Measurements from ENCODE around the gene ENTPD8. TPM values are rescaled to one million over a fixed set of nuclear protein-coding genes. Genes with fewer than 3 reads are reported as not detected.

Gene ENTPD8
- total RNA-seq, 1 experiment from 2014 or later: 0.77 TPM

DNA sequence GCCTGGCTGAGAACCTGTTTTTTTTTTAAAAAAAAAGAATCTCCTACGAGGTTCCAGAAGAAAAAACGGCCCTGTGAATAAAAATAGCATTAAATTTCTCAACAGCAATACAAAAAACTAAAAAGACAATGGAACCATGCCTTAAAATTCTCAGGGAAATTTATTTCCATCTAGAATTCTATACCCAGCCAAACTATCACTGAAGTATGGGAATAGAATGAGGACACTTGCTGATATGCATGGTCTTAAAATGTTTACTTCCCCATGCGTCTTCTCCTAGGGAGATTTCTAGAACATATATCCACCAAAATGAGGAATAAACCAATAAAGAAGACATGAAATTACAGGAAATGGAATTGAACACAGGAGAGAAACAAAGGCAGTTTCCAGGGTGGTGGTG lies 34.5 kb upstream of the ENTPD8 start:
- Histone ChIP-seq H2BK5ac (ENCODE audit: insufficient read length, low read length) (no peak overlapping the region), H3K79me2 (ENCODE audit: insufficient read depth, low read length) (no peaks in the 10 kb centered on the region), H2BK15ac (ENCODE audit: low read depth, low read length) (no peak overlapping the region), H2AK5ac (ENCODE audit: insufficient read length, low read length) (no peak overlapping the region), H3K4me2 (ENCODE audit: insufficient read depth, insufficient read length, low read length) (no peak overlapping the region), H3K27ac (ENCODE audit: insufficient read length, low read depth, low read length) (no peak overlapping the region), H3K18ac (ENCODE audit: insufficient read length, low read depth, low read length) (no peak overlapping the region), H2AFZ (ENCODE audit: low read length) (no peak overlapping the region), H4K91ac (ENCODE audit: insufficient read length, low read depth, low read length) (no peak overlapping the region), H4K20me1 (ENCODE audit: control insufficient read depth, insufficient read depth, insufficient read length) (no peaks in the 10 kb centered on the region), H2BK20ac (ENCODE audit: low read depth, low read length, poor library complexity, severe bottlenecking) (no peak overlapping the region), H3K79me1 (ENCODE audit: insufficient read depth, low read depth, low read length, poor library complexity, severe bottlenecking) (no peaks in the 10 kb centered on the region), H3T11ph (ENCODE audit: low read length) (no peak overlapping the region), H3K14ac (ENCODE audit: insufficient read depth, low read length) (no peak overlapping the region), H3K27me3 (ENCODE audit: insufficient read depth, low read length) (no peaks in the 10 kb centered on the region), H3K4me1 (ENCODE audit: insufficient read depth, low read length) (no peaks in the 10 kb centered on the region), H3K23ac (ENCODE audit: insufficient read length, low read depth, low read length) (no peak overlapping the region), H3K9ac (ENCODE audit: extremely low read depth, insufficient read length, low read length) (no peak overlapping the region), H3K23me2 (ENCODE audit: insufficient read length, low read depth, low read length, poor library complexity, severe bottlenecking) (no peaks in the 10 kb centered on the region), H2BK12ac (ENCODE audit: insufficient read length, low read depth, low read length) (no peak overlapping the region), H3K9me3 (ENCODE audit: control insufficient read depth, low read depth, low read length) (peaks cover 3% of the 10 kb centered on the region), H2BK120ac (ENCODE audit: low read depth, low read length, poor library complexity, severe bottlenecking) (no peak overlapping the region), H3K4ac (ENCODE audit: low read depth, low read length) (no peak overlapping the region), H3K56ac (ENCODE audit: insufficient read length, low read depth, low read length) (no peak overlapping the region), H4K8ac (replicated peaks; ENCODE audit: insufficient read length, low read depth, low read length) (no peak overlapping the region), H4K5ac (ENCODE audit: insufficient read length, low read depth, low read length) (no peak overlapping the region)
- TF ChIP-seq, protein P1, sequence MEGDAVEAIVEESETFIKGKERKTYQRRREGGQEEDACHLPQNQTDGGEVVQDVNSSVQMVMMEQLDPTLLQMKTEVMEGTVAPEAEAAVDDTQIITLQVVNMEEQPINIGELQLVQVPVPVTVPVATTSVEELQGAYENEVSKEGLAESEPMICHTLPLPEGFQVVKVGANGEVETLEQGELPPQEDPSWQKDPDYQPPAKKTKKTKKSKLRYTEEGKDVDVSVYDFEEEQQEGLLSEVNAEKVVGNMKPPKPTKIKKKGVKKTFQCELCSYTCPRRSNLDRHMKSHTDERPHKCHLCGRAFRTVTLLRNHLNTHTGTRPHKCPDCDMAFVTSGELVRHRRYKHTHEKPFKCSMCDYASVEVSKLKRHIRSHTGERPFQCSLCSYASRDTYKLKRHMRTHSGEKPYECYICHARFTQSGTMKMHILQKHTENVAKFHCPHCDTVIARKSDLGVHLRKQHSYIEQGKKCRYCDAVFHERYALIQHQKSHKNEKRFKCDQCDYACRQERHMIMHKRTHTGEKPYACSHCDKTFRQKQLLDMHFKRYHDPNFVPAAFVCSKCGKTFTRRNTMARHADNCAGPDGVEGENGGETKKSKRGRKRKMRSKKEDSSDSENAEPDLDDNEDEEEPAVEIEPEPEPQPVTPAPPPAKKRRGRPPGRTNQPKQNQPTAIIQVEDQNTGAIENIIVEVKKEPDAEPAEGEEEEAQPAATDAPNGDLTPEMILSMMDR (conservative IDR thresholded peaks at IDR 0.05): no peak
- Mint-ChIP-seq H3K27ac (no peak overlapping the region), H3K4me3 (no peak overlapping the region), H3K27me3 (ENCODE audit: low read depth) (peaks cover 23% of the 10 kb centered on the region), H3K9me3 (peaks cover 28% of the 10 kb centered on the region in 2 experiments), H3K4me1 (peaks cover 4 to 5% of the 10 kb centered on the region in 2 experiments; a peak in 3 of 4 replicates), H3K36me3 (ENCODE audit: insufficient read depth in 1 of 3, low read depth in 3 of 3) (peaks cover 0 to 14% (median 6%) of the 10 kb centered on the region in 3 experiments; a peak in 5 of 7 replicates)
- WGBS (ENCODE audit: extremely low coverage, insufficient read length, low lambda C conversion rate): no CpG with 5 or more reads among the region's 3 CpGs
- DNase-seq: no peak

All from H9 (cell line).